Smooth muscle cell (in vitro differentiated cells): Measurements from ENCODE around the gene KRT80. TPM values are rescaled to one million over a fixed set of nuclear protein-coding genes. Genes with fewer than 3 reads are reported as not detected.
"Not testable (repeated sequence)": the region's sequence is repeated elsewhere in the genome, so short reads cannot be mapped to it uniquely, and the experiment has no call there.

Experiments used
- DNase-seq: peaks from one replicate; lab custom pipeline; 2025; ENCODE audit not compliant: unreplicated experiment; lab: John Stamatoyannopoulos, UW
- H2AFZ ChIP-seq: fragments of 200-600 bp; sonication (generic); 2 replicates; pipeline ENCODE4 v1.6.0; 2016; ENCODE audit warnings: antibody characterized with exemption, low read depth, mild to moderate bottlenecking
- H3F3A ChIP-seq: fragments of 200-600 bp; sonication (generic); 2 replicates; pipeline ENCODE4 v1.6.0; 2017; ENCODE audit warnings: antibody characterized with exemption, low read depth
- H3K27ac ChIP-seq: fragments of 200-600 bp; sonication (generic); 2 replicates; pipeline ENCODE4 v1.5.1; 2016; ENCODE audit warnings: low read depth, mild to moderate bottlenecking
- H3K27me3 ChIP-seq: fragments of 200-600 bp; sonication (generic); 2 replicates; pipeline ENCODE4 v1.6.1; 2016; ENCODE audit warnings: low read depth, mild to moderate bottlenecking
- H3K36me3 ChIP-seq: fragments of 200-600 bp; sonication (generic); 2 replicates; pipeline ENCODE4 v1.5.1; 2016; ENCODE audit warnings: low read depth
- H3K4me1 ChIP-seq: fragments of 200-600 bp; sonication (generic); 2 replicates; pipeline ENCODE4 v1.5.1; 2016; ENCODE audit warnings: low read depth
- H3K4me2 ChIP-seq: fragments of 200-600 bp; sonication (generic); 2 replicates; pipeline ENCODE4 v1.6.0; 2016; ENCODE audit warnings: mild to moderate bottlenecking
- H3K4me3 ChIP-seq: fragments of 200-600 bp; sonication (generic); 2 replicates; pipeline ENCODE4 v1.5.1; 2016; ENCODE audit warnings: mild to moderate bottlenecking
- H3K79me2 ChIP-seq: fragments of 200-600 bp; sonication (generic); 2 replicates; pipeline ENCODE4 v1.6.0; 2016; ENCODE audit warnings: low read depth, mild to moderate bottlenecking
- H3K9ac ChIP-seq: fragments of 200-600 bp; sonication (generic); 2 replicates; pipeline ENCODE4 v1.6.0; 2016; ENCODE audit warnings: low read depth
- H3K9me3 ChIP-seq: fragments of 200-600 bp; sonication (generic); replicated peaks from 2 replicates; pipeline ENCODE4 v1.5.1; 2016; ENCODE audit warnings: low read depth
- H4K20me1 ChIP-seq: fragments of 200-600 bp; sonication (generic); 2 replicates; pipeline ENCODE4 v1.6.0; 2016; ENCODE audit warnings: low read depth
- CTCF ChIP-seq: fragments of 200-600 bp; sonication (generic); IDR thresholded peaks from 2 replicates; pipeline ENCODE4 v1.5.1; 2017; ENCODE audit warnings: borderline replicate concordance, mild to moderate bottlenecking, antibody characterized with exemption; ENCODE audit not compliant: insufficient read depth, poor library complexity, severe bottlenecking
- WGBS: methylation state at CpG from one replicate; pipeline ENCODE4 v1.1.7; 2016; ENCODE audit warnings: low lambda C conversion rate; 5-methylcytosine and 5-hydroxymethylcytosine counted together
- polyA plus RNA-seq: library from polyadenylated mRNA; unstranded; fragments of >200 nt; fragmentation: Nextera tagmentation; extraction: Ambion mirVana; gene quantifications from 2 replicates; pipeline ENCODE4 v1.2.1, GENCODE V29; 2016
- total RNA-seq: library from RNA; depleted of rRNA; stranded (reverse); fragments of >200 nt; gene quantifications from 2 replicates; pipeline ENCODE4 v1.2.3, GENCODE V29; 2014

The KRT80 gene
- total RNA-seq (6.7 and 11.7 TPM in 2 replicates), polyA plus RNA-seq (5.1 and 6.6 TPM in 2 replicates)

- Histone ChIP-seq H3F3A (peaks cover 11% of the 10 kb centered on the region), H3K4me1 (peaks cover 20% of the 10 kb centered on the region), H3K36me3 (no peaks in the 10 kb centered on the region), H3K27me3 (no peaks in the 10 kb centered on the region), H4K20me1 (no peaks in the 10 kb centered on the region), H3K79me2 (no peaks in the 10 kb centered on the region), H3K4me2 (peak within 1 kb of the TSS; percentile 64), H3K9me3 (no peaks in the 10 kb centered on the region), H3K4me3 (no peak within 1 kb of the TSS), H3K9ac (peak within 1 kb of the TSS; percentile 54), H3K27ac (peak within 1 kb of the TSS; percentile 56), H2AFZ (no peak within 1 kb of the TSS)
- peak; percentile 61 for DNase-seq
- TF ChIP-seq CTCF, result no peak
- WGBS, result 57% methylated on average over 17 of the region's 20 CpGs
Observed at GRCh38 chr12:52191841-52192791, at the start of gene KRT80. Gene KRT80 (minus strand): TSS chr12:52192014. CDS start chr12:52191902, 112 bp downstream.

- Histone ChIP-seq H2AFZ (no peak overlapping the region), H3K4me3 (no peak overlapping the region), H3K4me2 (no peak overlapping the region), H3K9me3 (no peaks in the 10 kb centered on the region), H3K36me3 (no peaks in the 10 kb centered on the region), H3F3A (no peaks in the 10 kb centered on the region), H3K27me3 (no peaks in the 10 kb centered on the region), H3K79me2 (no peaks in the 10 kb centered on the region), H3K9ac (no peak overlapping the region), H3K27ac (no peak overlapping the region), H4K20me1 (peaks cover 14% of the 10 kb centered on the region), H3K4me1 (no peaks in the 10 kb centered on the region)
- 75% methylated on average over 11 of the region's 11 CpGs for WGBS
- TF ChIP-seq CTCF, result no peak
- no peak for DNase-seq
Observed at GRCh38 chr12:52241205-52241842, 49.5 kb upstream of the KRT80 start.

- not testable (repeated sequence) for H3K4me2 ChIP-seq, H3K9me3 ChIP-seq, H3K27ac ChIP-seq, H3K36me3 ChIP-seq, H3K4me3 ChIP-seq, H3K27me3 ChIP-seq, H3K79me2 ChIP-seq, H3K9ac ChIP-seq, H3K4me1 ChIP-seq, DNase-seq, H3F3A ChIP-seq, H2AFZ ChIP-seq
- 87% methylated on average over 6 of the region's 6 CpGs for WGBS
- peaks cover 21% of the 10 kb centered on the region for H4K20me1 ChIP-seq
Observed at GRCh38 chr12:52240247-52240646, 48.4 kb upstream of the KRT80 start.

- no peak overlapping the region for H3K27ac ChIP-seq
- H3F3A ChIP-seq, result no peaks in the 10 kb centered on the region
- no peaks in the 10 kb centered on the region for H3K36me3 ChIP-seq
- H3K4me3 ChIP-seq, result no peak overlapping the region
- no peaks in the 10 kb centered on the region for H3K79me2 ChIP-seq
- no peak for DNase-seq
- H3K4me1 ChIP-seq, result no peaks in the 10 kb centered on the region
- no peak overlapping the region for H3K4me2 ChIP-seq
- H4K20me1 ChIP-seq, result peaks cover 26% of the 10 kb centered on the region
- H3K27me3 ChIP-seq, result peaks cover 12% of the 10 kb centered on the region
- no peaks in the 10 kb centered on the region for H3K9me3 ChIP-seq
- no peak overlapping the region for H3K9ac ChIP-seq
- TF ChIP-seq CTCF, result no peak
- no peak overlapping the region for H2AFZ ChIP-seq
- WGBS, result 71% methylated on average over 2 of the region's 2 CpGs
Observed at GRCh38 chr12:52239767-52240166, 48.0 kb upstream of the KRT80 start.
